ENCODE measurements around the gene MEG3.
"Not testable (repeated sequence)": the region's sequence is repeated elsewhere in the genome, so short reads cannot be mapped to it uniquely, and the experiment has no call there.

The MEG3 gene

DNA sequence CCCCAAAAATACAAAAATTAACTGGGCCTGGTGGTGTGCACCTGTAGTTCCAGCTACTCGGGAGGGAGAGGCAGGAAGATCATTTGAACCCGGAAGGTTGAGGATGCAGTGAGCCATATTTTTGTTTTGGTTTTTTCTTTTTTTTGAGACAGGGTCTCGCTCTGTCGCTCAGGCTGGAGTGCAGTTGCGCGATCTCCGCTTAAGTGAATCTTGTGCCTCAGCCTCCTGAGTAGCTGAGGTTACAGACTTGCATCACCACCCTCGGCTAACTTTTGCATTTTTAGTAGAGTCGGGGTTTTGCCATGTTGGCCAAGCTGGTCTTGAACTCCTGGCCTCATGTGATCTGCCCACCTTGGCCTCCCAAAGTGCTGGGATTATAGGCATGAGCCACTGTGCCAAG lies 24.5 kb upstream of the MEG3 start:
- peaks cover 10% of the 10 kb centered on the region for H3K27me3 Mint-ChIP-seq
- DNase-seq, H3K4me3 Mint-ChIP-seq, CTCF ChIA-PET, H3K36me3 Mint-ChIP-seq, H3K4me1 Mint-ChIP-seq, H3K27ac Mint-ChIP-seq, H3K9me3 Mint-ChIP-seq: not testable (repeated sequence)

GRCh38 chr14:100802179-100802578 lies 23.7 kb upstream of the MEG3 start:
- Mint-ChIP-seq H3K9me3 (no peaks in the 10 kb centered on the region), H3K36me3 (no peaks in the 10 kb centered on the region), H3K4me1 (no peaks in the 10 kb centered on the region), H3K27me3 (peaks cover 10% of the 10 kb centered on the region), H3K4me3 (no peak overlapping the region), H3K27ac (no peak overlapping the region)
- CTCF ChIA-PET: no interaction called here
- no peak for DNase-seq

DNA sequence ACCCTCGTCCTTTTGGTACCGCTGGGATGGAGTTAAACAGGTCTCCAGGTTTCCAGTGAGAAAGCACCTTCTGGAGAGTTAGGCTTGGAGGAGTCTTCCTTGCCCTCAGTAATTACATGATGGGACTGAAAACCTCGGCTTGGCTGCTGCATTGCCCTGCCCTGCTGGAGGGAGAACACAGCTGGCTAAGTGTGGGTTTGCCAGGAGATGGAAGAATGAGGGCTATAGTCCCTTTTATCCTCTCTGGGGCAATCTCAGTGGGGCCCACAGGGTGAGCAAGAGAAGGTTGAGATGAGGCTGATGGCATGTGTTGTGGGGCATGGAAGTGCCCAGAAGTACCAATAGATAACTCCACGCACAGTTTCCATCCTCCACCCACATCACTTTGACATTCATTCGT lies 23.2 kb upstream of the MEG3 start:
- Mint-ChIP-seq H3K4me3 (no peak overlapping the region), H3K27ac (no peak overlapping the region), H3K36me3 (no peaks in the 10 kb centered on the region), H3K27me3 (peaks cover 10% of the 10 kb centered on the region), H3K9me3 (peaks cover 2% of the 10 kb centered on the region), H3K4me1 (no peaks in the 10 kb centered on the region)
- DNase-seq: no peak
- CTCF ChIA-PET: no interaction called here

GRCh38 chr14:100803226-100803625 lies 22.7 kb upstream of the MEG3 start:
- H3K9me3 Mint-ChIP-seq: peaks cover 5% of the 10 kb centered on the region
- DNase-seq: no peak
- H3K4me1 Mint-ChIP-seq: no peaks in the 10 kb centered on the region
- CTCF ChIA-PET: no interaction called here
- no peak overlapping the region for H3K4me3 Mint-ChIP-seq
- peaks cover 10% of the 10 kb centered on the region for H3K27me3 Mint-ChIP-seq
- H3K27ac Mint-ChIP-seq: no peak overlapping the region
- no peaks in the 10 kb centered on the region for H3K36me3 Mint-ChIP-seq

DNA sequence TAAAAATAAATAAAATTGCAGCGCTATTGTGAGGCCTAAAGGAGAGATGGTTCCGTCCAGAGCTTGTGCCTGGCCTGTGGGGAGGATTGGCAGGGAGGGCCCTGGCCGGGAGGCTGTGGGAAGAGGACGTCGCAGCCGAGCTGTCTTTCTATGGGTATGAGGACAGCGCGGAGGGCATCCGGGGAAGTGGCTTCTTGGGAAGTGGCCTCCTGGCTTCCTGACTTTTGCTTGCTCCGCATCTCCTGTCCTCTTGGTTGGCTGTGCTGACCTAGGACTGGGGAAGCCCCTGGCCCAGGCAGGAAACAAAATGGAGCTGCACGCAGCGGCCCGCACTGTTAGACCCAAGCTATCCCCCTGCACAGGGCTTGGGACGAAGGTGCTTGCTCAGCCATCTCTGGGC lies 22.2 kb upstream of the MEG3 start:
- CTCF ChIA-PET: no interaction called here
- Mint-ChIP-seq H3K4me3 (no peak overlapping the region), H3K36me3 (no peaks in the 10 kb centered on the region), H3K27me3 (peaks cover 10% of the 10 kb centered on the region), H3K9me3 (peaks cover 8% of the 10 kb centered on the region), H3K27ac (no peak overlapping the region), H3K4me1 (no peaks in the 10 kb centered on the region)
- DNase-seq: no peak

DNA sequence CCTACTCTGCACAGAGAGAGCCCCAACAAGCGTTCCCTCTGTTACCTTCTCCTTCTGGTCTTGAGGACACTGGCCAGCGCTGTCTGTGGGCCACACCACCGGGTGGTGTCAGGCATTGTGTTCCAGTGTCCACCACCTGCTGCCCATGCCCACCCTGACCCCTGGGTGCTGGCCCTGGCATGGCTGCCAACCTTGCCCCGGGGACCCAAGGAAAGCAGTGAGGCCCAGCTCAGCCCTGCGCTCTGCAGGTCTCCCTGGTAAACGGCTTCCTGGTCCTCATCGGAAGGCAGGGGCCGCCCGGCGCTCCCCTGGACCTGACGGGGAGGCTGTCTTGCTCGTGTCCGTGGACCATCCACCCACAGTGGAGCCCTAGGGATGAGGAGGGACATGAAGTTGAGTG lies 21.8 kb upstream of the MEG3 start:
- H3K27ac Mint-ChIP-seq: no peak overlapping the region
- CTCF ChIA-PET: no interaction called here
- no peaks in the 10 kb centered on the region for H3K4me1 Mint-ChIP-seq
- DNase-seq: no peak
- H3K27me3 Mint-ChIP-seq: peaks cover 7% of the 10 kb centered on the region
- peaks cover 13% of the 10 kb centered on the region for H3K9me3 Mint-ChIP-seq
- H3K36me3 Mint-ChIP-seq: no peaks in the 10 kb centered on the region
- H3K4me3 Mint-ChIP-seq: no peak overlapping the region

- CTCF ChIA-PET: no interaction called here
- Mint-ChIP-seq H3K27ac (no peak overlapping the region), H3K27me3 (peaks cover 13% of the 10 kb centered on the region), H3K4me1 (no peaks in the 10 kb centered on the region), H3K9me3 (peaks cover 19% of the 10 kb centered on the region), H3K4me3 (no peak overlapping the region), H3K36me3 (peaks cover 2% of the 10 kb centered on the region)
- DNase-seq: no peak
Measured at GRCh38 chr14:100804558-100805309, 21.2 kb upstream of the MEG3 start.

DNA sequence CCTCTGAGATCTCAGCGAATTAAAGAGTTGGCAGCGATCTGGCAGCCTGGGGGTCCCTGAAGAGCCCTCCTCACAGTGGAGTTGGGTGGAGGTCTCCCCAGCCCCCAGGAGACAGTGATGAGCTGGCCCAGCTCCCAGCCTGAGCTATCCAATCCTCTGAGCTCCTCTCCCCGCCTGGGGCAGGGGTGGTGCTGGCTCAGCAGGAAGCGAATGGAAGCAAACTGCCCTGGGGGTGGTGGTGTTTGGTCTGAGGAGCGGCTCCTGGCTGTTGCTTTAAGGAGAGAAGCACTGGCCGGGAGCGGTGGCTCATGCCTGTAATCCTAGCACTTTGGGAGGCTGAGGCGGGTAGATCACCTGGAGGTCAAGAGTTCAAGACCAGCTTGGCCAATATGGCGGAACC lies 19.5 kb upstream of the MEG3 start:
- Mint-ChIP-seq H3K27ac (no peak overlapping the region), H3K27me3 (peaks cover 23% of the 10 kb centered on the region), H3K4me1 (no peaks in the 10 kb centered on the region), H3K4me3 (no peak overlapping the region), H3K36me3 (peaks cover 2% of the 10 kb centered on the region), H3K9me3 (peaks cover 22% of the 10 kb centered on the region)
- DNase-seq: no peak
- CTCF ChIA-PET: no interaction called here

DNA sequence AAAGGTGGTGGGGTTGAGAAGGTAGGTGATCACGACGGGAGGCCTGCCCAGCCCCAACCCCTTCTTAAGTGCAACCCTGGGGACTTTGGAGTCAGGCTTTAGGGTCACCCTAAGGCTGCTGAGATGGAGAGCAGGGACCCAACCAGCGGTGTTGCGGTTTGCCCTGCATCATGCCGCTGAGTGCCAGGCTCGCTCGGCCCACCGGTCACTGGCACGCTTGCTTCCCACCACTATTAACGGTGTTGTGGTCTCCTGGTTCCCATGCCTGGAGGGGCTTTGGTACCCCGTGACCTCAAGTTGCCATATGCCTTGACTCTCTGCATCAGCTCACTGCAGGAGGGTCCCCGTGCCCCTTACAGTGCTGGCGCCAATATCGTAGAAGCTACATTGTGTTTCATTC lies 18.4 kb upstream of the MEG3 start:
- CTCF ChIA-PET: no interaction called here
- Mint-ChIP-seq H3K27ac (no peak overlapping the region), H3K9me3 (peaks cover 22% of the 10 kb centered on the region), H3K4me1 (no peaks in the 10 kb centered on the region), H3K27me3 (peaks cover 31% of the 10 kb centered on the region), H3K36me3 (peaks cover 2% of the 10 kb centered on the region), H3K4me3 (no peak overlapping the region)
- DNase-seq: no peak

GRCh38 chr14:100807979-100808734 lies 17.8 kb upstream of the MEG3 start:
- H3K4me3 Mint-ChIP-seq: no peak overlapping the region
- peaks cover 22% of the 10 kb centered on the region for H3K9me3 Mint-ChIP-seq
- H3K27ac Mint-ChIP-seq: no peak overlapping the region
- peaks cover 2% of the 10 kb centered on the region for H3K36me3 Mint-ChIP-seq
- CTCF ChIA-PET: interaction anchor here (0.5 kb wide), 1 partner anchor 346 kb away, joined by 3 read pairs; no protein-coding TSS in a partner anchor
- H3K27me3 Mint-ChIP-seq: peaks cover 31% of the 10 kb centered on the region
- DNase-seq: no peak
- no peaks in the 10 kb centered on the region for H3K4me1 Mint-ChIP-seq

- Mint-ChIP-seq H3K9me3 (peaks cover 22% of the 10 kb centered on the region), H3K27me3 (peaks cover 35% of the 10 kb centered on the region), H3K4me1 (no peaks in the 10 kb centered on the region), H3K36me3 (peaks cover 2% of the 10 kb centered on the region), H3K4me3 (no peak overlapping the region), H3K27ac (no peak overlapping the region)
- no peak for DNase-seq
- CTCF ChIA-PET: no interaction called here
Measured at GRCh38 chr14:100810435-100810834, 15.5 kb upstream of the MEG3 start.

GRCh38 chr14:100810861-100811461 lies 15.0 kb upstream of the MEG3 start:
- CTCF ChIA-PET: no interaction called here
- no peak overlapping the region for H3K27ac Mint-ChIP-seq

DNA sequence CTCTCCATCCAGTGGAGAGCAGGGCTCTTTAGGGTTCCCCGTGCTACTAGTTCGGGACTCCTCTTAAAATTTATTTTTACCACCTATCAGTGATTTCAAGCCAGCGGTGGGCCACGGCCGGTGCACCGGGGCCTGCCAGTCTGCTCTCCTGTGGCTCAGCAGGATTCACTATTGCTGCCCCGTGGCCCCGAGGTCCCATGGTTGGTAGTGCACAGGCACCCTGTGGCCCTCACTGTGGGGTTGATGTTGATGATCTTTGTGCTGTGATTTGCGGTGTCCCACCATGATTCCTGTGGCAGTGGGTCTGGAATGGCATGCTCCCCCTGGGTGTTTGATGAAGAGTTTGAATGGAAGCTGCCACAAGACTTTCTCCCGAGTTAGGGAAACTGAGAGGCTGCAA lies 12.6 kb upstream of the MEG3 start:
- Mint-ChIP-seq H3K27ac (no peak overlapping the region), H3K36me3 (peaks cover 2% of the 10 kb centered on the region), H3K9me3 (peaks cover 17% of the 10 kb centered on the region), H3K27me3 (peaks cover 40% of the 10 kb centered on the region), H3K4me3 (no peak overlapping the region), H3K4me1 (no peaks in the 10 kb centered on the region)
- no peak for DNase-seq
- CTCF ChIA-PET: no interaction called here

More at GRCh38 chr14:100810861-100811461, 15.0 kb upstream of the MEG3 start:
- Mint-ChIP-seq H3K36me3 (peaks cover 2% of the 10 kb centered on the region), H3K4me3 (no peak overlapping the region), H3K9me3 (peaks cover 22% of the 10 kb centered on the region), H3K4me1 (no peaks in the 10 kb centered on the region), H3K27me3 (peaks cover 35% of the 10 kb centered on the region)
- no peak for DNase-seq

- Mint-ChIP-seq H3K27ac (no peak overlapping the region), H3K36me3 (no peaks in the 10 kb centered on the region), H3K9me3 (no peaks in the 10 kb centered on the region), H3K27me3 (peaks cover 23% of the 10 kb centered on the region), H3K4me3 (no peak overlapping the region), H3K4me1 (no peaks in the 10 kb centered on the region)
- DNase-seq: no peak
- CTCF ChIA-PET: no interaction called here
Measured at GRCh38 chr14:100815478-100816285, 10.2 kb upstream of the MEG3 start.

Measured in activated naive CD4-positive, alpha-beta T cell treated with anti-CD3 and anti-CD28 coated beads, Interleukin-2, amount 10 ng/mL, durations not matched to agents 7 days and 5 days (primary cell).